ENCODE measurements around the gene PARP1.

Gene PARP1

DNA sequence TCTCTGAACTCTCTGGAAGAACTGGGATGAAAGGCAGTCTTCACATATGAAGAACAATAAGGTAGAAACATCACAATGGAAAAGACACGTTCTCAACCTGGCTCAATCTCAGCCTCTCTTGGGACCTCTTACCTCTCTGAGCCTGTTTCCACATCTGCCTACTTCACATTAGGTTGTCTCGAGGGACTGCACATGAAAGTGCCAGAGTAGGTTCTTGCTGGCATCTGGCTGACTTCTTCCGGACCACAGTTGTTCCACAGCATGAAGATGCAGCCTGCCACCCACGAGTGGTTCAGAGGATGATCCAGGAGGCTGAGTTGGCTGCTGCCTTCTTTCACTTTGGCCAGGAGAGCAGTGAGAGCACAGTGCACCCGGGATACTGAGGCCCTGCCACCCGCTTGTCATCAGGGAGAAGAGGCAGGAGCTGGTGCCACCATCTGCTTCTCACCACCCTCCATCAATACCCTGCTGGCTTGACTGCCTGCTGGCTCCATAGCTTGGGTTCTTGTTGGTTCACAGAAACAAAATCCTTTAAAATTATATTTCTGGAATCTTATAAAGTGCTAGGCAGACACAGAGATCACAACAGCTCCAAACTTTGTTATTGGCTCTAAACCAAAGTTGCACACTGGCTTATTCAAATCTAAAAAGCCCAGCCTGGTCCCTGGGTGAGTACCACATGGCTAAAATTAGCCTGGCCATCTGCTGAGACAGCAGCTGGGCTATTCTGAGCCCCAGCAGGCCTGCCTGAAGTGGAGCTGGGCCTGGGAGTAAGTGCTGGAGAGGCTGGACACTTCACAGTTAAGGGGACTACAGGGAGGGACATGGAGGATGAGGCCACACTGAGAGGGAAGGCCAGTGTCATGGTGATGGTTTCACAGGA is 52.0 kb downstream of the PARP1 start:
- DNase-seq (ENCODE audit: low spot score), result no peak
- TF ChIP-seq, protein P1, sequence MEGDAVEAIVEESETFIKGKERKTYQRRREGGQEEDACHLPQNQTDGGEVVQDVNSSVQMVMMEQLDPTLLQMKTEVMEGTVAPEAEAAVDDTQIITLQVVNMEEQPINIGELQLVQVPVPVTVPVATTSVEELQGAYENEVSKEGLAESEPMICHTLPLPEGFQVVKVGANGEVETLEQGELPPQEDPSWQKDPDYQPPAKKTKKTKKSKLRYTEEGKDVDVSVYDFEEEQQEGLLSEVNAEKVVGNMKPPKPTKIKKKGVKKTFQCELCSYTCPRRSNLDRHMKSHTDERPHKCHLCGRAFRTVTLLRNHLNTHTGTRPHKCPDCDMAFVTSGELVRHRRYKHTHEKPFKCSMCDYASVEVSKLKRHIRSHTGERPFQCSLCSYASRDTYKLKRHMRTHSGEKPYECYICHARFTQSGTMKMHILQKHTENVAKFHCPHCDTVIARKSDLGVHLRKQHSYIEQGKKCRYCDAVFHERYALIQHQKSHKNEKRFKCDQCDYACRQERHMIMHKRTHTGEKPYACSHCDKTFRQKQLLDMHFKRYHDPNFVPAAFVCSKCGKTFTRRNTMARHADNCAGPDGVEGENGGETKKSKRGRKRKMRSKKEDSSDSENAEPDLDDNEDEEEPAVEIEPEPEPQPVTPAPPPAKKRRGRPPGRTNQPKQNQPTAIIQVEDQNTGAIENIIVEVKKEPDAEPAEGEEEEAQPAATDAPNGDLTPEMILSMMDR (IDR thresholded peaks at IDR 0.05; ENCODE audit: extremely low read depth, missing control alignments), result no peak

DNA sequence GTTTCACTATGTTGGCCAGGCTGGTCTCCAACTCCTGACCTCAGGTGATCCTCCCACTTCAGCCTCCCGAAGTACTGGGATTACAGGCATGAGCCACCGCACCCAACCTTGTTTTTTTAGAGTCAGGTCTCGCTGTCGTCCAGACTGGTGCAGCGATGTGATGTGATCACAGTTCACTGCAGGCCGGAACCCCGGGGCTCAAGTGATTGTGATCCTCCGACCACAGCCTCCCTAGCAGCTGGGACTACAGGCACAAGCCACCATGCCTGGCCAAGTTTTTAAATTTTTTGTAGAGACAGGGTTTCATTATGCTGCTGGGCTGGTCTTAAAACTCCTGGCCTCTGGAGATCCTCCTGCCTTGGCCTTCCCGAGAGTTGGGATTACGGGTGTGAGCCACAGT is 52.9 kb downstream of the PARP1 start:
- TF ChIP-seq, protein P1 (IDR thresholded peaks at IDR 0.05; ENCODE audit: extremely low read depth, missing control alignments), result no peak
- DNase-seq (ENCODE audit: low spot score), result no peak

DNA sequence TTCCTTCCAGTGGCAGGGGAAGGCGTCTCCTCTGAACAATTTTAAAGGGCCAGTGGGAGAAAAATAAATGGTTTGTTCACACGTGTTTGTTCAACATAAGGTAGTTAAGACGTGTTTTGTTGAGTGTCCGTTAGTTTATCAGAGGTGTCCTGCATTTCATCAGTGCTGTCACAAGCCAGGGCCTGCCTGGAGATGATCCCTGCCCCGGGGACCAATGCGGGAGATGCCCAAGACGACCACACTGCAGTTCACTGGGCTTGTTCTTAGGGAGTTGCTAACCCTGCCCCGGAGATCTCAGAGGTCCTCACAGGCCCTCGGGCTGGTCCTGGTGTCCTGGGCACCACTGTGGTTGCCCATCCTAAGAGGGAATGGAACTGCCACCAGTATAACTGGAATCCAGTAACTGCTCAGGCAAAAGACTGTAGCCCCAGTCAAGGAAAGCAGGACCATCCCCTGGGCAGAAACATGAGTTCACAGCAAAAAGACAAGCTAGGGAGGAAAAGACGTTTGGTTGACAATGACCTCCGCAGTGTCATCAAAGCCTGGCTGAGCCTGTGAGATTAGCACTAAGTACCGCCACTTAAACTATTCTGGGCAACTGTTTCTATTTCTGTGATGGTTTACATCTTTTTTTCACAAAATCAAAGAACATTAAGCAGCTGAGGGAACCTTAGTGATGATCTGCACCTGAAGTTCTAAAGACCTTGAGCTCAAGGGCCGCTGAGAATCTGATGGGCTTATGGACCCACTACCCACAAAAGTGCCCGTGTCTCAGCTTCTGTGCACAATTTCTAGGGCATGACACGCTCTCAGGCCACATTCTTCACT is 54.0 kb downstream of the PARP1 start:
- no peak for DNase-seq (ENCODE audit: low spot score)
- TF ChIP-seq, protein P1 (IDR thresholded peaks at IDR 0.05; ENCODE audit: extremely low read depth, missing control alignments), result no peak

DNA sequence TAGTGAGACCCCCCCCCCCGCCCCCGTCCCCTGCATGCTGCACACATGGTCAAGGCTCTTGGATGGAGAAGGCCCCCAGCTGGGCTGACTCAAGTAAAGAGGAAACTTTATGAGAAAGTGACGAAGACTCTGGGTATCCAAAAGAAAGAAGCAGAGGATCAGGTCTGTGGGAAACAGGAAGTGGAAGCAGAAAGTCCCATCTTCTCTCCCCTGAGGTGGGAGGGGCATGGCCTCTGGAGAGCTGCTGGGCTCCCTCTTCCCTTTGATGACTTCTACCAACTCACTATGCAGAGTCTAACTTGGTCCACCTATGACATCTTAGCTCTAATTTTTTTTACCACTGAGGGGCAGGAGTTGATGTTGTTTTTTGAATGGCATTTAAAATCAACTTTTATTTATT is 56.2 kb downstream of the PARP1 start:
- DNase-seq (ENCODE audit: low spot score), result no peak
- TF ChIP-seq, protein P1 (IDR thresholded peaks at IDR 0.05; ENCODE audit: extremely low read depth, missing control alignments), result no peak

DNA sequence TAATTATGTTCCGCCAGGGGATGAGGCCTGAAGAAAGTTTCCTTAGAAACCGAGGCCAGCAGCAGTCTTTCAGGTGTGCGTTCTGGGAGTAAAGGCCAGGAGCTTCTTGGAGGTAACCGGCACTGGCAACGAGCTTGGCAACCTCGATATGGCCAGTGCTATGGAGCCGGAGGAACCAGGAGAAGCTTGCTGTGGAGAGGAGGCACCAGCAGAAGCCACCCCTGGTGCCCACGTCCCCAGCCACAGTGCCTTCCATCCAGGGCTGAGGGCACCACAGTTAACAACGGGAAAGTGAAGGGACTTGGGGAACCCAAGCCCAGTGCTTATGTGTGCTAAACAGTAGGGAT is 57.4 kb downstream of the PARP1 start:
- no peak for DNase-seq (ENCODE audit: low spot score)

DNA sequence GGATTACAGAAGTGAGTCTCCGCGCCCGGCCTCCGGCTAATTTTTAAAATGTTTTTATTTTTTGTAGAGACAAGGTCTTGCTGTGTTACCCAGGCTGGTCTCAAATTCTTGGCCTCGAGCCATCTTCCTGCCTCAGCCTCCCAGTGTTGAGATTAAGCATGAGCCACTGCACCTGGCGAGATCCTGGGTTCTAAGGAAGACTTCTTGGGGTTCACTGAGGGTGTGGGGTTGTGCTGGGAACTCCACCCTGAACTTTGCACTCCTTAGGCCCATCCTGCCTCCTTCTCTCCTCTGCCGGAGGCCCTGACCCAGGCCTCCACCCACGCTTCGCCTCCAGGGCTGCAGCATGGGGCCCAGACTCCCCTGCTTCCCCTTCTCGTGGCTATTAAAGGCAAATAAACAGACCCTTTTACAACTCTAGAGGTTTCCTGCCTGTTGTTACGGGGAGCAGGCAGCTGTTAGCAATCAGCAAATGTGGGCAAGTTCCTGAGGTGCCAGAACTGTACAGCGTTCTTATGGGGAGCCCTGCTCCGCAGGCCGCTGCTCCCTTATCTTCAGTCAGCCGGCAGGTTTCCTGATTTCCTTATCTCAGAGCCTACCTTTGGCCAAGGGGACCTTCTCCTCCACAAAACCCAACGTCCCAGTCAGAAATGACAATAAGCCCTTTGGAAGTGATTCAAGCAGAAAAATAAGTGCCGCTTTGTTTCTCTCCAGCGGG is 57.9 kb downstream of the PARP1 start:
- peak; percentile 51 for DNase-seq (ENCODE audit: low spot score)
- TF ChIP-seq, protein P1 (IDR thresholded peaks at IDR 0.05; ENCODE audit: extremely low read depth, missing control alignments), result no peak

More for the DNA sequence above, 57.4 kb downstream of the PARP1 start:
- TF ChIP-seq, protein P1 (IDR thresholded peaks at IDR 0.05; ENCODE audit: extremely low read depth, missing control alignments), result no peak
